Activated T-helper 1 cell treated with anti-CD3 and anti-CD28 coated beads, Interleukin-12 subunit alpha, Interleukin-12 subunit beta, Interleukin-2, Interleukin-4 antibody, amounts not matched to agents 30 ng/mL and 10 ng/mL and 1 ng/mL, durations not matched to agents 14 hours and 24 hours and 36 hours (primary cell): ENCODE data around the gene PRDX3. TPM values are rescaled to one million over a fixed set of nuclear protein-coding genes. Genes with fewer than 3 reads are reported as not detected.

ENCODE experiments used
- DNase-seq: peaks from one replicate; pipeline ENCODE4 v3.0.0; 2021; ENCODE audit warnings: low spot score
- H3K27ac Mint-ChIP-seq: one replicate; pipeline ENCODE4 v1.8.0; 2021; ENCODE audit warnings: mild to moderate bottlenecking, mixed read lengths
- H3K27me3 Mint-ChIP-seq: one replicate; pipeline ENCODE4 v1.8.0; 2022; ENCODE audit warnings: mild to moderate bottlenecking, moderate library complexity, mixed read lengths; ENCODE audit not compliant: insufficient read depth
- H3K36me3 Mint-ChIP-seq: one replicate; pipeline ENCODE4 v1.8.0; 2021; ENCODE audit warnings: low read depth, mixed read lengths
- H3K4me1 Mint-ChIP-seq: one replicate; pipeline ENCODE4 v1.8.0; 2021; ENCODE audit warnings: low read depth, mixed read lengths
- H3K4me3 Mint-ChIP-seq: one replicate; pipeline ENCODE4 v1.8.0; 2021; ENCODE audit warnings: mild to moderate bottlenecking, moderate library complexity, mixed read lengths
- H3K9me3 Mint-ChIP-seq: one replicate; pipeline ENCODE4 v1.8.0; 2021; ENCODE audit warnings: mixed read lengths
- intact Hi-C: fragments of 100-400 bp; cut with micrococcal nuclease; formaldehyde crosslinking; loops from one replicate; pipeline ENCODE4 v1.15.1; 2024
- total RNA-seq: library from RNA; stranded (reverse); gene quantifications from 2 replicates; pipeline ENCODE4 v1.2.3, GENCODE V29; 2022

PRDX3 gene
- total RNA-seq, 1 donor from 2014 or later, result 158 TPM

GRCh38 chr10:119131512-119132240, 46.9 kb downstream of the PRDX3 start:
- H3K4me3 Mint-ChIP-seq, result peak overlapping the region; percentile 80
- H3K27me3 Mint-ChIP-seq, result no peaks in the 10 kb centered on the region
- H3K27ac Mint-ChIP-seq, result peak overlapping the region; percentile 92
- H3K9me3 Mint-ChIP-seq, result no peaks in the 10 kb centered on the region
- H3K4me1 Mint-ChIP-seq, result peaks cover 66% of the 10 kb centered on the region
- DNase-seq, result peak; percentile 65
- intact Hi-C loops, result loop anchor here (1.0 to 5.0 kb wide), 8 partner anchors 27 to 371 kb away; partner anchors contain the start of genes DENND10, EIF3A, GRK5 and PRDX3
- H3K36me3 Mint-ChIP-seq, result peaks cover 49% of the 10 kb centered on the region

GRCh38 chr10:119129721-119130120, 48.9 kb downstream of the PRDX3 start:
- H3K4me3 Mint-ChIP-seq, result no peak overlapping the region
- DNase-seq, result no peak
- no peaks in the 10 kb centered on the region for H3K27me3 Mint-ChIP-seq
- H3K27ac Mint-ChIP-seq, result peak overlapping the region; percentile 31
- no peaks in the 10 kb centered on the region for H3K9me3 Mint-ChIP-seq
- H3K36me3 Mint-ChIP-seq, result peaks cover 51% of the 10 kb centered on the region
- intact Hi-C loops, result loop anchor here (5.0 kb wide), 2 partner anchors 97 to 373 kb away; no protein-coding TSS in a partner anchor
- peaks cover 58% of the 10 kb centered on the region for H3K4me1 Mint-ChIP-seq

GRCh38 chr10:119125942-119126341, 52.7 kb downstream of the PRDX3 start:
- Mint-ChIP-seq H3K4me3 (no peak overlapping the region), H3K36me3 (peaks cover 42% of the 10 kb centered on the region), H3K27ac (no peak overlapping the region), H3K9me3 (no peaks in the 10 kb centered on the region), H3K27me3 (no peaks in the 10 kb centered on the region), H3K4me1 (peaks cover 23% of the 10 kb centered on the region)
- intact Hi-C loops, result no loop called here
- DNase-seq, result no peak

- DNase-seq, result no peak
- intact Hi-C loops, result no loop called here
- Mint-ChIP-seq H3K27me3 (no peaks in the 10 kb centered on the region), H3K4me3 (no peak overlapping the region), H3K4me1 (no peaks in the 10 kb centered on the region), H3K36me3 (peaks cover 37% of the 10 kb centered on the region), H3K9me3 (no peaks in the 10 kb centered on the region), H3K27ac (no peak overlapping the region)
Observed at GRCh38 chr10:119120875-119121274, 57.7 kb downstream of the PRDX3 start.

GRCh38 chr10:119120413-119120867, 58.2 kb downstream of the PRDX3 start:
- no peaks in the 10 kb centered on the region for H3K27me3 Mint-ChIP-seq
- intact Hi-C loops, result no loop called here
- DNase-seq, result no peak
- H3K36me3 Mint-ChIP-seq, result peaks cover 35% of the 10 kb centered on the region
- no peak overlapping the region for H3K4me3 Mint-ChIP-seq
- no peaks in the 10 kb centered on the region for H3K9me3 Mint-ChIP-seq
- no peaks in the 10 kb centered on the region for H3K4me1 Mint-ChIP-seq
- H3K27ac Mint-ChIP-seq, result no peak overlapping the region

GRCh38 chr10:119119400-119119799, 59.2 kb downstream of the PRDX3 start:
- H3K27ac Mint-ChIP-seq, result no peak overlapping the region
- no peaks in the 10 kb centered on the region for H3K4me1 Mint-ChIP-seq
- H3K27me3 Mint-ChIP-seq, result no peaks in the 10 kb centered on the region
- intact Hi-C loops, result loop anchor here (5.0 kb wide), 1 partner anchor 37 kb away; the partner anchor contains the start of gene EIF3A
- H3K36me3 Mint-ChIP-seq, result peaks cover 42% of the 10 kb centered on the region
- H3K4me3 Mint-ChIP-seq, result no peak overlapping the region
- DNase-seq, result no peak
- no peaks in the 10 kb centered on the region for H3K9me3 Mint-ChIP-seq

GRCh38 chr10:119118231-119118630, 60.4 kb downstream of the PRDX3 start:
- Mint-ChIP-seq H3K4me3 (no peak overlapping the region), H3K36me3 (peaks cover 48% of the 10 kb centered on the region), H3K27ac (no peak overlapping the region), H3K9me3 (no peaks in the 10 kb centered on the region), H3K27me3 (no peaks in the 10 kb centered on the region), H3K4me1 (no peaks in the 10 kb centered on the region)
- intact Hi-C loops, result loop anchor here (5.0 kb wide), 1 partner anchor 36 kb away; the partner anchor contains the start of gene EIF3A
- DNase-seq, result no peak

Other genes with a start within 250 kb of the PRDX3 start
- 0.73 and 1.0 TPM in 2 replicates for gene NANOS1, start 149.1 kb downstream of the PRDX3 start, total RNA-seq
- gene EIF3A, start 98.0 kb downstream of the PRDX3 start, total RNA-seq, result 181 and 183 TPM in 2 replicates
- 20.1 and 25.4 TPM in 2 replicates for gene DENND10, start 74.7 kb downstream of the PRDX3 start, total RNA-seq
- 58.2 and 58.7 TPM in 2 replicates for gene SFXN4, start 13.1 kb downstream of the PRDX3 start, total RNA-seq
- 25.3 and 25.8 TPM in 2 replicates for gene GRK5, start 28.8 kb upstream of the PRDX3 start, total RNA-seq